K562 (cell line): Measurements from ENCODE around the gene CREB3L4. TPM values are rescaled to one million over a fixed set of nuclear protein-coding genes. Genes with fewer than 3 reads are reported as not detected.

Source experiments
- CEBPB ChIP-seq: fragments of 450-650 bp; IDR thresholded peaks from 2 replicates; pipeline ENCODE4 v1.6.1; 2016; ENCODE audit warnings: missing genetic modification characterization, missing compliant biosample characterization
- FOXP1 ChIP-seq: sonication (generic); formaldehyde crosslinking; IDR thresholded peaks from 2 replicates; pipeline ENCODE4 v1.8.0; 2022; ENCODE audit warnings: mild to moderate bottlenecking, missing genetic modification reagents
- GABPB1 ChIP-seq: sonication (generic); formaldehyde crosslinking; IDR thresholded peaks from 2 replicates; pipeline ENCODE4 v1.8.0; 2022; ENCODE audit warnings: mild to moderate bottlenecking, missing genetic modification reagents
- GATAD2B ChIP-seq: fragments of 450-650 bp; IDR thresholded peaks from 2 replicates; pipeline ENCODE4 v1.6.1; 2017; ENCODE audit warnings: mild to moderate bottlenecking, borderline replicate concordance
- GTF2A2 ChIP-seq: IDR thresholded peaks from 2 replicates; pipeline ENCODE4 v1.6.1; 2016; ENCODE audit warnings: mild to moderate bottlenecking, missing genetic modification characterization, missing compliant biosample characterization
- HIVEP1 ChIP-seq: fragments of 250-450 bp; sonication (Bioruptor Pico); IDR thresholded peaks from 2 replicates; pipeline ENCODE4 v1.4.0; 2020; ENCODE audit warnings: mild to moderate bottlenecking
- HMGXB4 ChIP-seq: sonication (generic); formaldehyde crosslinking; IDR thresholded peaks from 2 replicates; pipeline ENCODE4 v1.8.1; 2023; ENCODE audit warnings: mild to moderate bottlenecking, missing genetic modification reagents
- MLLT1 ChIP-seq, 2 experiments: fragments of 450-650 bp; IDR thresholded peaks; 2 replicates each; pipeline ENCODE4 v1.6.1; 2016
- MYBL2 ChIP-seq, 2 experiments: fragments of 450-650 bp in 1 of 2; sonication (generic) in 1 of 2; formaldehyde crosslinking in 1 of 2; IDR thresholded peaks; 2 replicates each; pipeline versions ENCODE4 v1.6.1 to v1.8.1; 2017 to 2022; ENCODE audit warnings: borderline replicate concordance in 1 of 2, inconsistent platforms in 1 of 2, low read depth in 1 of 2, mild to moderate bottlenecking in 1 of 2, missing genetic modification reagents in 1 of 2, moderate library complexity in 1 of 2
- NBN ChIP-seq: fragments of 450-650 bp; IDR thresholded peaks from 2 replicates; pipeline ENCODE4 v1.6.1; 2016; ENCODE audit warnings: low read depth, mild to moderate bottlenecking
- PATZ1 ChIP-seq: fragments of 250-450 bp; sonication (Bioruptor Pico); IDR thresholded peaks from 2 replicates; pipeline ENCODE4 v1.5.0; 2020; ENCODE audit warnings: mild to moderate bottlenecking, borderline replicate concordance
- RREB1 ChIP-seq: fragments of 250-450 bp; sonication (Bioruptor Pico); IDR thresholded peaks from 2 replicates; pipeline ENCODE4 v1.4.0; 2020
- SOX6 ChIP-seq: fragments of 450-650 bp; IDR thresholded peaks from 2 replicates; pipeline ENCODE4 v1.6.1; 2014; ENCODE audit warnings: mild to moderate bottlenecking
- SREBF1 ChIP-seq: fragments of 150-350 bp; IDR thresholded peaks from 2 replicates; pipeline ENCODE4 v1.6.1; 2014; ENCODE audit warnings: antibody characterized with exemption, low read depth, low read length, borderline replicate concordance
- STAT5B ChIP-seq: fragments of 250-450 bp; sonication (Bioruptor Pico); IDR thresholded peaks from 2 replicates; pipeline ENCODE4 v1.8.0; 2021; ENCODE audit warnings: mild to moderate bottlenecking, inconsistent platforms
- SUPT5H ChIP-seq: fragments of 450-650 bp; IDR thresholded peaks from 2 replicates; pipeline ENCODE4 v1.6.1; 2016
- ZNF589 ChIP-seq: fragments of 200-800 bp; sonication (Bioruptor generic); IDR thresholded peaks from 2 replicates; pipeline ENCODE4 v1.6.1; 2016; ENCODE audit warnings: low read depth, missing genetic modification characterization, missing compliant biosample characterization
- polyA plus RNA-seq, 8 experiments: library from polyadenylated mRNA; depleted of rRNA in 4 of 8; stranded (reverse) in 5 of 8; unstranded in 3 of 8; fragments of >200 nt; fragmentation: Nextera tagmentation in 2 of 8; fragmentation: Illumina TruSeq in 1 of 8; extraction: Ambion mirVana in 2 of 8; extraction: Trizol in 1 of 8; gene quantifications; 2 replicates each; pipeline versions ENCODE4 v1.2.1 to v1.2.3, GENCODE V29; 2011 to 2014; ENCODE audit warnings: inconsistent platforms in 1 of 8, missing spikeins in 1 of 8
- total RNA-seq, 7 experiments: library from RNA; depleted of rRNA in 6 of 7; stranded (reverse); fragments of >200 nt in 6 of 7; fragmentation: Illumina TruSeq in 2 of 7; extraction: Trizol in 2 of 7; gene quantifications; 2 replicates each; pipeline versions ENCODE4 v1.2.1 to v1.2.3, GENCODE V29; 2011 to 2021; ENCODE audit warnings: low replicate concordance in 1 of 7

The CREB3L4 gene
- total and polyA plus RNA-seq, 9 of the 15 experiments (the other 6 are each of a cell fraction or from before 2014, with no cell fraction given): 9.9 to 18.6 (median 13.9) TPM

- TF ChIP-seq STAT5B (no peak), ZNF589 (no peak), MYBL2 (IDR thresholded peaks at IDR 0.05; ENCODE audit: low read depth) (no peak), MYBL2 (CRISPR knock-in tag; IDR thresholded peaks at IDR 0.05; ENCODE audit: borderline replicate concordance) (no peak), GABPB1 (CRISPR knock-in tag) (no peak; the same call in 1 of the 2 replicates), SUPT5H (no peak), GATAD2B (0 out of 2 replicates have a peak, but pooled peaks have one; percentile 23), CEBPB (tag) (no peak), HIVEP1 (no peak), GTF2A2 (no peak), RREB1 (no peak), PATZ1 (CRISPR knock-in tag) (no peak), MLLT1 (IDR thresholded peaks at IDR 0.05) (peak; percentile 20 to 34; a peak in 1 of 4 replicates), SREBF1 (no peak), HMGXB4 (CRISPR knock-in tag) (no peak), SOX6 (no peak), NBN (peak; percentile 52; the same call in 1 of the 2 replicates), FOXP1 (no peak)
Observed at GRCh38 chr1:153978274-153978909, 10.7 kb downstream of the CREB3L4 start (continued).
